HPDE6-E6E7 (cell line): ENCODE results near the gene HHIPL1.
"Not testable (repeated sequence)": the region's sequence is repeated elsewhere in the genome, so short reads cannot be mapped to it uniquely, and the experiment has no call there.

Experiments used
- DNase-seq: peaks from one replicate; pipeline ENCODE4 v3.0.0; 2011; ENCODE audit warnings: missing footprints; ENCODE audit errors: extremely low spot score

HHIPL1 gene

DNA sequence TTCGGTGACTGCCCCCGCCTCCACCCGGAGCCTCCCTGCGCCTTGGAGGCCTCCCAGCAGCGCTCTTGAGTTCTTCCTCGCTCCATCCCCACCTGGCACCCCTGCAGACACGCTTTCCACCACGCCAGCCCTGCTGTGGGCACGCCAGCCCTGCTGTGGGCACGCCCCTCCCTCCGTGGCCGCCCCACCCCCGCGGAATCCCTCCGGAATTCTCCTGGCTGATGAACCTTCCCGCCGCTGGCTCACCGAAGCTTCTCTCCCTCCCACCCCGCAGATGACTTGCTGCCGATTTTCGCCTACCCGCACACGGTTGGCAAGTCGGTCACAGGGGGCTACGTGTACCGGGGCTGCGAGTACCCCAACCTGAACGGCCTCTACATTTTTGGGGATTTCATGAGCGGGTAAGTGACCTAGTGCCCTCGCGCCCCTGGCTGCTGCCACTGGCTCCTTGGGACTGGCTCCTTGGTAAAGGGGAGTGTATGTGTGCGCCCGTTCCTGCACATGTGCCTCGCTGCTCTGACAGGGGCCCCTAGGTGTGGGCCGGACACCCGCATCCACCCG, 15.2 kb downstream of the HHIPL1 start:
- no peak for DNase-seq

DNA sequence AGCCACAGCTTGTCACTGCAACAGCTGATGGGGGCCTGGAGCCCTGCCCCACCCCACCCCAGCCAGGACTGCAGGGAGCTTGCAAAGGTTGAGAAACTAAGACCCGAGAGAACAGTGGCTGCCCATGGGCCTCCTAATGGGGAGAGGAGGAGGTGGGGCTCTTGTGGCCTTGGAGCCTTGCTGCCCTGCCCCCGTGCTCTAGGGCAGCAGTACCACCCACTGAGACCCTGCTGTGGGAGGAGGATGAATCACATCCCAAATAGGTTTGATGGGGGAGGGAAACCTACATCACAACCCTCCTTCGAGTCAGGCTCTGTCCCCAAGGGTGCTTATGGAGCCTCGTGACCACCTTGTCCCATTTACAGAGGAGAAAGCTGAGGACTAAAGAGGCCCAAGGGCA, 15.9 kb downstream of the HHIPL1 start:
- DNase-seq = no peak

DNA sequence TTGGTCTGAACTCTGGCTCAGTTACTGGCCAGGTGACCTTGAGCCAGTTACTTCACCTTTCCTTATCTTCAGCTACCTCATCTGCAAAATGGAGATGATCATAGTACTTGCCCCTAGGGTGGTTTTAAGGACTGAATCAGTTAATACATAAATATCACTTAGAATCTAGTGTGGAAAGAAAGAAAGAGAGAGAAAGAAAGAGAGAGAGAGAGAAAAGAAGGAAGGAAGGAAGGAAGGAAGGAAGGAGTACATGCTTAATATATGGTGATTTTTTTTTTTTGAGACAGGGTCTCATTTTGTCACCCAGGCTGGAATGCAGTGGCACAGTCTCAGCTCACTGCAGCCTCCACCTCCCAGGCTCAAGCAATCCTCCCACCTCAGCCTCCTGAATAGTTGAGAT, 16.3 kb downstream of the HHIPL1 start:
- DNase-seq = not testable (repeated sequence)

DNA sequence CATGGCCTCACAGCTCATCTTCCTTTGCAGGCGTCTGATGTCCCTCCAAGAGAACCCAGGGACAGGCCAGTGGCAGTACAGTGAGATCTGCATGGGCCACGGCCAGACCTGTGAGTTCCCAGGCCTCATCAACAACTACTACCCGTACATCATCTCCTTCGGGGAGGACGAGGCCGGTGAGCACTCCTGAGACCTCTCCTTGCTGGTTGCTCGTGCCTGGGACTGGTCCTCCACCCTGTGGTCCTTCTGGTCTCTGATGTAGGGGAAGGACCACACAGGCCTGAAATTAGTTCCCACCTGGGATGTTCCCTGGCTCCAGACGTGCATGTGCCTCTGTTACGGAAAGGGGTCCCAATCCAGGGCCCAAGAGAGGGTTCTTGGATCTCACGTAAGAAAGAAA, 17.9 kb downstream of the HHIPL1 start:
- no peak for DNase-seq

DNA sequence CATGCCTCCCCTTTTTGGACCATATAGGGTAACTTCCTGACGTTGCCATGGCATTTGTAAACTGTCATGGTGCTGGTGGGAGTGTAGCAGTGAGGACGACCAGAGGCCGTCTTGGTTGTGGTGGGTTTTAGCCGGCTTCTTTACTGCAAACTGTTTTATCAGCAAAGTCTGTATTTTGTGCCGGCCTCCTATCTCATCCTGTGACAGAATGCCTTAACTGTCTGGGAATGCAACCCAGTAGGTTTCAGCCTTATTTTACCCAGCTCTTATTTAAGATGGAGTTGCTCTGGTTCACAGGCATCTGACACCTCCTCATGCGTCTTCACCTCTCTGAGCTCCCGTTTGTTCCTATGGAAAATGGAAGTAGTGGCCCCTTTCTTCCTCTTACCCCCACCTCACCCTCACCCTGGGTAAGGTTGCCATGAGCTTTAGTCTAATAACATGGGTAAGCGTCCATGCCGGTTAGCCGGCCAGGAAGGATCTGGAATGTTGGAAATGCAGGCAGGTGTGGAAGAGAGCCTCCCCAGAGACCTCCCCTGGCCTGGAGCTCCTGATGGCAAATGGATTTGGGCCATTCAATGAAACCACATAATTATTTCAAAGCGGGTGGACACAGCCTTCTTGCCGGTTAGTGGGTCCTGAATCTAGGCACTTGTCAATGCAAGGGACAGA, 18.6 kb downstream of the HHIPL1 start:
- DNase-seq = no peak

DNA sequence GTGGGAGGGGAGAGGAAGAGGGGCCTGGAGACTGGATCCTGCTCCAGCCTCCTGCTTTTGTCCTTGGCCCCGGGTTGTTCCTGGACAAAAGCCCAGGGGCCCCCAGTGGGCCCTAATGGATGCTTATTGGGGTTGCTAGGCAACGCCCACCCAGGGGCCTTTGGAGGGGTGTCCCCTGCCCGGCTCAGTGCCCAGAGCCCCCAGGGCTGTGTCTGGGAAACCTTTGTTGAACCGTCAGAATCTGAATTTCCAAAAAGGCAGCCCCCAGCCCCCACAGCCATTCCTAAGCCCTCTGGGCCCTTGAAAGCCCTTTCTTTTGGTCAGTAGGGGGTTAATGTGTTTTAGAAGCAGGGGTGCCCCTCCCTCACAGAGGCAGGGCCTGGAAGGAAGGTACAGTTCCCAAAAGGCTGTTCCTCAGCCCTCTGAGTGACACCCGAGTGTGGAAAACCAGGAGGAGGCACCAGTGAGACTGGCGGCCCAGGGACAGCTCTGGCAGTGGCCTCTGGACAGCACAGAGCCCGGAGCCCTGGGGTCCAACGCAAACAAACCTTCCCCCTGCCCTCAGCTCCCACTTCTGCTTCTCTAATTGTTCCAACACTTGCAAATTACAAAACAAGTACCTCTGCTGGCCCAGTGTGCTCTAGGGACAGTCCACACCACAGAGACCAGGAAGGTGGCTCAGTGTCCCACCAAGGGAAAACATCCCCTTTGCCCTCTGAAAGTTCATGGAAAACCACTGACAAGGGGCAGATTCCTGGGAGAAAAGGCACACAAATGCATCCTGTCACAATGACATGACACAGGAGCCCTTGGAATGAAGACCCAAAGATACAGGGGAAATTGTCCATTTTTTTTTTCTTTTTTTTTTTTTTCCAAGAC, 19.4 kb downstream of the HHIPL1 start:
- DNase-seq = no peak

DNA sequence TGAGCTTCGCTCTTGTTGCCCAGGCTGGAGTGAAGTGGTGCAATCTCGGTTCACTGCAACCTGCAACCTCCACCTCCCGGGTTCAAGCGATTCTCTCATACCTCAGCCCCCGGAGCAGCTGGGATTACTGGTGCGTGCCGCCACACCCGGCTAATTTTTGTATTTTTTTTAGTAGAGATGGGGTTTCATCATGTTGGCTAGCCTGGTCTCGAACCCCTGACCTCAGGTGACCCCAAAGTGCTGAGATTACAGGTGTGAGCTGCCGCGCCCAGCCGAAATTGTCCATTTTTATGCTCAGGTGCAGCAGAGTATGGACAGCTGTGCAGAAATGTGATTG, 20.0 kb downstream of the HHIPL1 start:
- no peak for DNase-seq

DNA sequence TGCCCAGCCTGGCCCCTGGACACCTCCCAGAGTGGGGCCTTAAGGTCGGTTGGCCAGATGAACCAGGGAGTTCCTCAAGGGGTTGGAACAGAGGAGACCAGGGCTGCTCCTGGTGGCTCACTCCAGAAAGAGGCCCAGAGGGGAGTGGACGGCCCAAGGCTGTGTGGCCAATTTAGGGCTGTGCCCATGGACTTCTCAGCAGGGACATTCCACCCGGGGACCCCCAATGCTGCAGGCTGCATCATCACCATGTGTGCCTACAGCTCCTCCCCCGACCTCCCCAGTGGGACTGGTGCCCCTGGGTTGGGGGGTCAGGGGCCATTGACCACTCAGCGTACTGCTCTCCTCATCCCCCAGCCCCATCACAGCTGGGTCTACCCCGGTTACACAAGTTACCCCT, 21.6 kb downstream of the HHIPL1 start:
- DNase-seq = no peak

DNA sequence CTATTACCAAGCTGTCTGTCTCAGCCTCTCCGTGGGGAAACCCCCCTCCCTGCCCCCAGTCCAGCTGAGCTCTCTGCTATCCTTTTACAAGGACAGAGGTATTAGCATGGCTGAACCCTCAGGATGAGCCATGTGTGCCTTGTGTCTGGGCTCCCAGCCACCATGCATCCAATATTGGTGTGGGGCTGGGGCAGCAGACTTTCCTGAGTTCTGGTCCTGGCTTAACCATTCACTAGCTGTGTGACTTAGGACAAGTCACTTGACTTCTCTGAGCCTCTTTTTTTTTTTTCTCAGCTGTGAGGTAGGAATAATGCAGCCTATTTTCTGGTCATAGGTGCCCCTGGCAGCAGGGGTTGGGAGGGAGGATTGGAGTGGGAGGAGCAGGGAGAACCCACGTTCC, 22.1 kb downstream of the HHIPL1 start:
- no peak for DNase-seq

DNA sequence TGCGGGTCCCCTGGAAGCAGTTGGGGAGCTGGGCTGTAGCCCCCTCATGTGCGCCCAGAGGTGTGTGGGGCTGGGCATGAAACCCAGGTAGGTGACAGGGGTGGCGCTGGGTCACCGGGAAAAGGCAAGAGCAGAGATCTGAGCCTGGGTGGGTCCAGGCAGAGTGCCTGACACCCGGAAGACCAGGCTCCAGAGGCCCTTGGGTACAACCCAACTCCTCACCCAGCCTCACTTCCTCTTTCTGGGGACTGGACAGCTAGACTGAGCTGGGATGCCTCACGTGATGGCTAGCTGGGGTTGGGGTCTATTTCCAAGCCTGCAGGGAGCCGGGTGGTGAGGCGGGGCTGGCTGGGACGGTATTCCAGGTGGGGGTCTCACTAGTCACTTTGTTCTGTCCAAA, 22.9 kb downstream of the HHIPL1 start:
- DNase-seq = no peak

DNA sequence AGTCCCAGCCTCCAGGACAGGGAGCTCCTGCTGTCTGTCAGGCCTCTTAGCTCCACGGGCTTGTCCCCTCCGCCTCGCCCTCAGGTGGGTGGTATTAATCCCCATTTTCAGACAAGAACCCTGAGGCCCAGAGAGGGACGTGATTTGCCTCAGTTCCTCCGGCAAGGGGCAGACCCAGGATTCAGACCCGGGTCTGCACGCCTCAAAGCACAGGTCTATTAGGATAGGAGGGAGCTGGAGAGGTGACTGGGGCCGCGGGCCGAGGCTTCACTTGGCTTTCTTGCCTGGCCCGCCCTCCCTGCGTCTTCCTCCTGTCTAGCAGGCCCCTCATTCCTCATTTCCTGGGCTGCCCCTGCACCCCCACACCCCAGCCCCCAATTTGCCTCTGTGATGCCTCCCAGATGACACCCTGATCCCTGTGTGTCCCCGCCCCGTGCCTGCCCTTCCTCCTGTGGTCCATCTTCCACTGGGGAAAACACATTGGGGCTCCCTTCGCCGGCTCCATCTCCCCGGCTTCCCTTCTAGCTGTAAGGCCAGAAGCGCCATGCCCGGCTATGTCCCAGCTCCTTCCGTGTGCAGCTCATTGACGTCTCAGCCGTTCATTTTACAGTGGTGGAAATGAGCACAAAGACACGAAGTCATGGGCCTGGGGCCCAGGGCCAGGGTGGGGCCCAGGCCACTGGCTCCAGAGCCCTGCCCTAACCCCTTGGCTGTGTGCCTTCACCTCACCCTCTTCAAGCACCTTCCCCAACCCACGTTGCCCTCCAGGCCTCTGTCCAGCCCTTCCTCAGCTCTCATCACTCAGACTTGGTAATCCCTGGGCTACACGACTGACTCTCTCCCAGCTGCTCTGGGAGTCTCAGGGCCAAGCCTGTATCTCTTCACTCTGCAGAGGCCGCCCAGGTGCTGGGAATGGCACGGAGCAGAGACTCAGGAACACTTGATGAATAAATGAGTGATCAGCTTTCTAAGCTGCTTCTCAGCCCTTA, 23.7 kb downstream of the HHIPL1 start:
- no peak for DNase-seq

DNA sequence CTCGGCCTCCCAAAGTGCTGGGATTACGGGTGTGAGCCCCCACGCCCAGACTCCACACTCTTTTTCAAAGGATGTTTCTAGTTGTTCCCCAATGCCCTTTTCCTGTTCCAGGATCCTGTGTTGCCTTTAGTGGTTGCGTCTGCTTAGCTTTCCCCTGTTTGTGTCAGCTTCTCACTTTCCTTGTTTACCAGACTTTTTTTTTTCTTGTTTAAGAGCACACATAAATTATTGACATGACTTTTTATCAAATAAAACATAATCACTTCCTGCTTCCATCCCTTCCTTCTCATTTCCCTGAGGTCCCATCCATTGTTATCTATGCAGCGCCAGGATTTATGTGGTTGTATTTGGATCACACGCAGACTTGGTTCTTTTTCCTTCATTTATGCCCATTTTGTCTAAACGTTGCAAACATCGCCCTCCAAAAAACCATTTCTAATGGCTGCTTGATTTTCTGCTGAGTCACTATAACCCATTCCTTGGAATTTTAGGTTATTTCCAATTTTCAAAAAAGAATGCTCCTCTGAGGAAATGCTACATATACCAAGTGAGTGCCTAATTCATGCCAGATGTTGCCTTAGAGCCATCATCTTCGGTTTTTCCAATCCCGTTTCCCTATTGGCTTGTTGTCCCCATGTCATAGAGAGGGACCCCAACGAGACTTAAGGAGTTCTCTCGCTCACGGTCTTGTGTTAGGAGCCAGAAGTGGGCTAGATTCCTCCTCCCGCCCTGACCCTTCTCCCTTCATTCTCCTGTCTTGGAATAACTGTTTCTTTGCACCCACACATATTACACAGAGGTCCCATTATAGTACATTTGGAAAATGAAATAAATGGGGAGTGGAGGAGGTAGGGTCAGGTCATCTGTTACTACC, 25.7 kb downstream of the HHIPL1 start:
- DNase-seq = no peak

DNA sequence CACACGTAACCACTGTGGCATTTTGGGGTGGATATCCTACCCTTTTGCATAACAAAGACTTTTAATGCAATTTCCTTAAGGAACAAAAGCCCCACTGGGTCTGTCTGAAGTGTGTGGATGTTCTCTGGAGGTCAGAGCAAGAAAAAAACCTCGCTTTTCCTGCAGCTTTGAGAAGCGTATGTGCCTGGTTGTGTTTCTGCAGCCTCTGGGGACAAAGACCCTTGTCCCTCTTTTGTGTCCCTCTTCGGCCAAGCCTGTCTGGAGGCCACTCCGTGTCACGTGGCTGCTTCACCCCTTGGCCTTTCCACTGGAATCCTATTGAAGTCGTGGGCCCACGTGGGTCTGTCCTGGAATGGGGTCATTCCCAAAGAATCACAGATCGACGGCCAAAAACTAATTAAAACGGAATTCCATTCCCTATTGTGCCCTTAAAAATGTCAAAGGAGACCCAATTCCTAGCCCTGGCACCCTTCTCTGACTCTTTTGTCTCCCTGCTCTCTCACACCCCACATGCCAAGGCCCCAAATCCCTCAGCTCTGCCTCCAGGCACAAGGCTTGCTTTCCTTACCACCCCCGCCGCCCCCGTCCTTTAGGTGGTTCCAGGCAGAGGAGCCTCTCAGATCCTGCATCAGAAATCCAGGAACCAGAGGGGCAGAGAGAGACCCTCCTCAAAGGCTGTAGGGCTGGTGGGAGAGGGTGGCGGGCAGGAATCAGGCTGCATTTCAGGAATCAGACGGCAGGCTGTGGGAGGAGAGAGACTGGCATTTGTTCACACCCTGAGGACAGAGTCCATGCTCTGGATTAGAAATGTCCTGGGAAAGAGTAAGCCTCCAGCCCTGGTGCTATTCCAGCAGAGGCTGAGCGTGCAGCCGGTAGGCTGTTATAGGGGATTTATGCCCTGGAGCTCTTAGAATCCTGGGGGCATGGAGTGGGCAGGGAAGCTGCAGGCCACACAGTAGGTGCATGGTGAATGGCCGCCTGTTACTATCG, 26.6 kb downstream of the HHIPL1 start:
- no peak for DNase-seq

DNA sequence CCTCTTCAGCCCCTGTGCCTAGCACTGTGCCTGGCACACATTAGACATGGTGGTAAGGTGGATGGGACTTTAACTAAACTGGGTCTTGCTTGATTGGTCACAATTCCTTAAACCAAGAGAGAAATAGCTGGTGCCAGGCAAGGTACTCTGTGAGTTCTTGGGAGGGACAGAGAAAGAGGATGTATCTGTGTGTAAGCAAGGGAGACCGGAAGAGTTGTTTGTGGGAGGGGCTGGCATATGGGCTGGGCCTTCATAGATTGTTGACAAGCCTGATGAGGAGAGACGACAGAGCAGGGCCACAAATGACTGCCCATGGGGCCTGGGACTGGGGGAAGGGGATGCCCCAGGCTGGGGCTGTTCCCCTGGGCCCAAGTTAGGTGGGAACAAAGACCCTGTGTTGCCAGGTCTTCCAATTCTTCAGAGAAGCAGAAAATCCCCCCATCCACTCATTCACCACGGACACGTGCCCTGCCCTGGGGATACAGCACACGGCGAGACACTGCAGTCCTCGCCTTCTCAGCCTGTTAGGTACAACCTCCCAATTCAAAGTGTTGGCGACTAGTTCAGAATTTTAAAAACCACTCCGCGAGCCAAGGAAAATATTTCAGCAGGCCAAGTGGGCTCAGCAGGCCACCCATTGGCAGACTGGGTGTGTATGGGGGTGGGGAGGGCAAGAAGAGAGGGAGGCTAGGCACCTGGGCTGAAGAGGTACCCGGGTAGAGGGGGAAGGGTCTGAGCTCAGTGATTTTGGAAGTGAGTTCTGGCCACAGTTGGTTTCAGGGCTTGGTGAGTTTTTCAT, 27.8 kb downstream of the HHIPL1 start:
- DNase-seq = no peak

DNA sequence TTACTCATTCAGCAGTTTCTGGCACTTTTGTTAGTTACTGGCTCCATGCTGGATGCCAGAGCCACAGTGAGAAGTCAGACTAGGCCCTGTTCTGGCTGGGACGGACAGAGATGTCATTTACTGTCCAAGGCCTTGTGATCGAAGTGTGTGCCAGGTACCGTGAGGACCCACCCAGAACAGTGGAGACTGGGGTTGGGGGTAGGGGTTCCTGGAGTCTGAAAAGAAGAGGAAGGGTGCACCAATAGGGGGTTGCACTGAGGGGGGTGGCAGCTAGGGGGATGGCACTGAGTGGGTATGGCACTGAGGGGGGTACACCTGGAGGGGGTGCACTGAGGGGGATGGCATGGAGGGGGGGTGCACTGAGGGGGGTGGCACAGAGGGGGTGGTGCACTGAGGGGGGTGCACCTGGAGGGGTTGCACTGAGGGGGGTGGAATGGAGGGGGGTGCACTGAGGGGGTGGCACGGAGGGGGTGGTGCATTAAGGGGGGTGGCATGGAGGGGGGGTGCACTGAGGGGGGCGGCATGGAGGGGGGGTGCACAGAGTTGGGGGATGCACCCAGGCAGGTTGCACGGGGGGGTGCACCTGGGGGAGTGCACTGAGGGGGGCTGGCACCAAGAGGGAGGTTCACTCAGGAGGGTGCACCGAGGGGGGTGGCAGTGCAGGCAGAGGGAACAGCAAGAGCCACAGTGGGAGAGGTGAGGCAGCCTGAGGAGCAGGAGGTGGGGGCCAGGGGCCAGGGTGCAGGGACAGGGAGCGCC, 28.6 kb downstream of the HHIPL1 start:
- no peak for DNase-seq

DNA sequence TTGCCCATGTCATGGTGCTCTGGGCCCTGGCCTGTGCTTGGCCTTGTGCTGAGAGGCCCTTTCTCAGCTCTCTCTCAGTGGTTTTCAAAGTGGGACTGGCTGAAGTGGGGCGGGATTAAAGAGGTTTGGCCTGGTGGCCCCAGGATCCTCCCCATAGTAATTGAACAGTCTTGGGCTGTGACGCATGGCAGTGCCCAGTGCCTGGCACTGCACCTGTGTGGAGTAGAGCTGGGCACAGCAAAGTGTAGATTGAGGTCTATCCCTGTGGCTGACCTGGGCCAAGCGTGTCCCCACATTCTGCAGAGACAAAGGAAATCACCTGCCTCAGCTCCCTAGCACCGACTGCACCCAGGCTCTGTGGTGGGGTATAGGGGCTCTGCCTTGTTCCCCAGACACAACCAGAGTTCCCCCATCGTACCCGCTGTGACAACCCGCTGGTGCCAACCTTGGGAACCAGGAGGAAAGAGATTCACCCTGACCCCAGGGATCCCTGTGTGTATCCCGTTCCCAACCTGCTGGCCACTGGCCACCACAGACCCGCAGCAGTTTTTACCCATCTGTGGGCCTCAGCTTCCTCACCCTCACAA, 29.2 kb downstream of the HHIPL1 start:
- no peak for DNase-seq

DNA sequence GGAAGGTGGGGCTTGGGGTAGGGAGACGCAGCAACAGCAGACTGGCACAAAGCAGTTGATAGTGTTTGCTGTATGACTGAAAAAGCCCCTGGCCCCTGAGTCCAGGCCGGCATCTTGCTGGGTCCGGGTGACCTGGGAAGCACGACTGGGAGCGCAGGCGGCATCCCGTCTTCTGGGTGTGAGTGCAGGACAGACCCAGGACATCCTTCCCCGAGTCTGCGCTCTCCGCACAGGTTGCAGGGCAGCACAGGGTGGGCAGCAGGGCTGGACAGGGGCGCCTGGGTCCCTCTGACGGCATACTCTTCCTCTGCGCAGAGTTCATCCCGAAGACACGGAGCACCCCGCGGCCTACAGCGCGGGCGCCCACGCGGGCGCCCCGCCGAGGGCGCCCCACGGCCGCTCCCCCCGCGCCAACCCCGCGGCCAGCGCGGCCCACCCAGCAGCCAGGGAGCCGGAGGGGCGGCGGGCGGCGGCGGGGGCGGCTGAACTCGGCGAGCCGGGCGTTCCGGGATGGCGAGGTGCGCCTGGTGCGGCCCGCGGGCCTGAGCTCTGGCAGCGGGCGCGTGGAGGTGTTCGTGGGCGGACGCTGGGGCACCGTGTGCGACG, 29.9 kb downstream of the HHIPL1 start:
- DNase-seq = no peak
